Stimulated activated CD4-positive, alpha-beta T cell treated with anti-CD3 and anti-CD28 coated beads, Interleukin-15, amount 100 ng/mL, for 1 hour (primary cell): ENCODE measurements around the gene KRTDAP.

Experiments
- DNase-seq, 2 donors: peaks; one replicate each; pipeline ENCODE4 v3.0.0-alpha.2; 2020; ENCODE audit warnings: low read depth in 1 of 2, low spot score in 1 of 2

Gene KRTDAP

GRCh38 chr19:35457173-35457572, 33.1 kb downstream of the KRTDAP start:
- DNase-seq, result no peak

- no peak for DNase-seq
Measured at GRCh38 chr19:35455616-35456201, 34.6 kb downstream of the KRTDAP start.

GRCh38 chr19:35454663-35455062, 35.6 kb downstream of the KRTDAP start:
- no peak for DNase-seq

GRCh38 chr19:35451338-35452096, 38.7 kb downstream of the KRTDAP start:
- DNase-seq, result no peak

GRCh38 chr19:35449359-35450043, 40.8 kb downstream of the KRTDAP start:
- DNase-seq, result no peak

GRCh38 chr19:35447606-35448469, 42.4 kb downstream of the KRTDAP start, which contains the start of gene FFAR2:
FFAR2 (plus strand) TSS chr19:35448257; CDS start chr19:35449715, 1,458 bp downstream.
- no peak for DNase-seq

GRCh38 chr19:35445826-35446593, 44.3 kb downstream of the KRTDAP start:
- no peak for DNase-seq

GRCh38 chr19:35444735-35445134, 45.5 kb downstream of the KRTDAP start:
- no peak for DNase-seq

- no peak for DNase-seq
Measured at GRCh38 chr19:35442091-35442490, 48.2 kb downstream of the KRTDAP start.

- DNase-seq, result no peak
Measured at GRCh38 chr19:35439921-35440320, 50.3 kb downstream of the KRTDAP start.

GRCh38 chr19:35438527-35438926, 51.7 kb downstream of the KRTDAP start:
- DNase-seq, result no peak

- DNase-seq, result no peak
Measured at GRCh38 chr19:35438096-35438495, 52.2 kb downstream of the KRTDAP start.

- no peak for DNase-seq
Measured at GRCh38 chr19:35437406-35437951, 52.8 kb downstream of the KRTDAP start.
